Keratinocyte (primary cell): ENCODE results near the gene DALRD3.

Experiments used
- CTCF ChIP-seq, 3 experiments: IDR thresholded peaks in 1 of 3; conservative IDR thresholded peaks in 1 of 3; optimal IDR thresholded peaks in 1 of 3; 2 replicates in 2 of 3; 3 replicates in 1 of 3; pipeline versions ENCODE3 to v1.5.1; 2011; ENCODE audit warnings: low read length in 3 of 3, mild to moderate bottlenecking in 3 of 3, moderate library complexity in 2 of 3, control low read depth in 1 of 3, inconsistent platforms in 1 of 3; ENCODE audit not compliant: insufficient read depth in 2 of 3; ENCODE audit errors: extremely low read depth in 1 of 3
- EZH2 ChIP-seq: IDR thresholded peaks from one replicate; pipeline ENCODE4 v1.6.1; 2012; ENCODE audit warnings: inconsistent platforms, mild to moderate bottlenecking, low read length, moderate library complexity

- TF ChIP-seq CTCF (optimal IDR thresholded peaks at IDR 0.05 in 1 of 3, IDR thresholded peaks at IDR 0.05 in 1 of 3, conservative IDR thresholded peaks at IDR 0.05 in 1 of 3; ENCODE audit: extremely low read depth in 1 of 3, insufficient read depth in 2 of 3, low read length in 3 of 3) (no peak), EZH2 (no peak)
These were observed 29.1 kb downstream of the DALRD3 start for GRCh38 chr3:48989126-48989795.
